Measurements from ENCODE around the gene ROBO3.

ROBO3 gene

GRCh38 chr11:124842305-124842704, 22.9 kb upstream of the ROBO3 start:
- DNase-seq (ENCODE audit: low read depth in 3 of 3) = no peak

GRCh38 chr11:124843616-124843910, 21.7 kb upstream of the ROBO3 start:
- DNase-seq (ENCODE audit: low read depth in 3 of 3) = no peak

- no peak for DNase-seq (ENCODE audit: low read depth in 3 of 3)
Observed at GRCh38 chr11:124844664-124845079, 20.6 kb upstream of the ROBO3 start.

GRCh38 chr11:124846070-124846673, 19.1 kb upstream of the ROBO3 start:
- DNase-seq (ENCODE audit: low read depth in 3 of 3) = no peak

GRCh38 chr11:124859171-124859570, 6.1 kb upstream of the ROBO3 start:
- no peak for DNase-seq (ENCODE audit: low read depth in 3 of 3)

GRCh38 chr11:124861670-124862069, 3.6 kb upstream of the ROBO3 start:
- DNase-seq (ENCODE audit: low read depth in 3 of 3) = no peak

- no peak for DNase-seq (ENCODE audit: low read depth in 3 of 3)
Observed at GRCh38 chr11:124863137-124863825, 2.0 kb upstream of the ROBO3 start.

GRCh38 chr11:124863826-124864165, 1.4 kb upstream of the ROBO3 start:
- DNase-seq (ENCODE audit: low read depth in 3 of 3) = no peak

- DNase-seq (ENCODE audit: low read depth in 3 of 3) = no peak
Observed at GRCh38 chr11:124864176-124864891, 898 bp upstream of the ROBO3 start.

GRCh38 chr11:124864892-124865180, 396 bp upstream of the ROBO3 start:
- no peak for DNase-seq (ENCODE audit: low read depth in 3 of 3)

GRCh38 chr11:124865902-124866851, 945 bp downstream of the ROBO3 start:
- DNase-seq (ENCODE audit: low read depth in 3 of 3) = peak; percentile 17 to 55 (median 28)

GRCh38 chr11:124867700-124868099, 2.5 kb downstream of the ROBO3 start:
- DNase-seq (ENCODE audit: low read depth in 3 of 3) = no peak

GRCh38 chr11:124868331-124869274, 3.4 kb downstream of the ROBO3 start:
- DNase-seq (ENCODE audit: low read depth in 3 of 3) = no peak

GRCh38 chr11:124869331-124869730, 4.1 kb downstream of the ROBO3 start:
- no peak for DNase-seq (ENCODE audit: low read depth in 3 of 3)

GRCh38 chr11:124869856-124870387, 4.7 kb downstream of the ROBO3 start:
- DNase-seq (ENCODE audit: low read depth in 3 of 3) = no peak

- DNase-seq (ENCODE audit: low read depth in 3 of 3) = no peak
Observed at GRCh38 chr11:124870430-124870829, 5.2 kb downstream of the ROBO3 start.

- DNase-seq (ENCODE audit: low read depth in 3 of 3) = no peak
Observed at GRCh38 chr11:124872280-124872679, 7.0 kb downstream of the ROBO3 start.

GRCh38 chr11:124872741-124873140, 7.5 kb downstream of the ROBO3 start:
- no peak for DNase-seq (ENCODE audit: low read depth in 3 of 3)

GRCh38 chr11:124873951-124874350, 8.7 kb downstream of the ROBO3 start:
- no peak for DNase-seq (ENCODE audit: low read depth in 3 of 3)

GRCh38 chr11:124874571-124875255, 9.5 kb downstream of the ROBO3 start:
- DNase-seq (ENCODE audit: low read depth in 3 of 3) = no peak

Measured in stimulated activated CD4-positive, alpha-beta T cell treated with anti-CD3 and anti-CD28 coated beads, TNF-alpha, amount 100 ng/mL, for 48 hours (primary cell).